Mammary epithelial cell (primary cell): Measurements from ENCODE around the gene SLC8B1.

Experiments
- EZH2 ChIP-seq: IDR thresholded peaks from 2 replicates; pipeline ENCODE4 v1.6.1; 2012; ENCODE audit warnings: low read length, inconsistent platforms, borderline replicate concordance
- TF ChIP-seq, protein P1 (sequence below), 2 donors: IDR thresholded peaks in 1 of 2; conservative IDR thresholded peaks in 1 of 2; 2 replicates each; pipeline ENCODE4 v1.5.1; 2011 to 2012; ENCODE audit warnings: inconsistent platforms in 2 of 2, low read length in 2 of 2, mild to moderate bottlenecking in 2 of 2, control low read depth in 1 of 2, low read depth in 1 of 2; ENCODE audit not compliant: insufficient read depth in 1 of 2; ENCODE audit errors: extremely low read depth in 1 of 2

DNA sequence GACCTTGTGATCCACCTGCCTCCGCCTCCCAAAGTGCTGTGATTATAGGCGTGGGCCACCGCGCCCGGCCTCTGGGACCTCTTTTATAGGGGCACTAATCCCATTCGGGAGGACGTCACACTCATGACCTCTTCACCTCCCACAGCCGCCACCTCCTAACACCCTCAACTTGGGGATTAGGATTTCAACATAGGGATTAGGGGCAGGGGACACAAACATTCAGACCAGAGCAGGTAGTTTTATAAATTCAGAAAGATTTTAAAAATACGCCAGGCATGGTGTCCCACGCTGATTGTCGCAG, 64.2 kb downstream of the SLC8B1 start:
- no peak for TF ChIP-seq EZH2
- TF ChIP-seq, protein P1, sequence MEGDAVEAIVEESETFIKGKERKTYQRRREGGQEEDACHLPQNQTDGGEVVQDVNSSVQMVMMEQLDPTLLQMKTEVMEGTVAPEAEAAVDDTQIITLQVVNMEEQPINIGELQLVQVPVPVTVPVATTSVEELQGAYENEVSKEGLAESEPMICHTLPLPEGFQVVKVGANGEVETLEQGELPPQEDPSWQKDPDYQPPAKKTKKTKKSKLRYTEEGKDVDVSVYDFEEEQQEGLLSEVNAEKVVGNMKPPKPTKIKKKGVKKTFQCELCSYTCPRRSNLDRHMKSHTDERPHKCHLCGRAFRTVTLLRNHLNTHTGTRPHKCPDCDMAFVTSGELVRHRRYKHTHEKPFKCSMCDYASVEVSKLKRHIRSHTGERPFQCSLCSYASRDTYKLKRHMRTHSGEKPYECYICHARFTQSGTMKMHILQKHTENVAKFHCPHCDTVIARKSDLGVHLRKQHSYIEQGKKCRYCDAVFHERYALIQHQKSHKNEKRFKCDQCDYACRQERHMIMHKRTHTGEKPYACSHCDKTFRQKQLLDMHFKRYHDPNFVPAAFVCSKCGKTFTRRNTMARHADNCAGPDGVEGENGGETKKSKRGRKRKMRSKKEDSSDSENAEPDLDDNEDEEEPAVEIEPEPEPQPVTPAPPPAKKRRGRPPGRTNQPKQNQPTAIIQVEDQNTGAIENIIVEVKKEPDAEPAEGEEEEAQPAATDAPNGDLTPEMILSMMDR (conservative IDR thresholded peaks at IDR 0.05 in 1 of 2, IDR thresholded peaks at IDR 0.05 in 1 of 2; ENCODE audit: extremely low read depth in 1 of 2, insufficient read depth in 1 of 2, low read depth in 1 of 2, low read length in 2 of 2): no peak
